A549 treated with AZD9567 at 1 μM for 4 hours (cell line): ENCODE data around the gene AGPAT1. TPM values are rescaled to one million over a fixed set of nuclear protein-coding genes. Genes with fewer than 3 reads are reported as not detected.

Experiments
- total RNA-seq: library from RNA; stranded (reverse); fragments of 200-300 nt; extraction: Qiagen RNA extraction; gene quantifications from 5 replicates; pipeline ENCODE4 v1.2.3, GENCODE V29; 2022; ENCODE audit not compliant: insufficient read depth

The AGPAT1 gene, protein sequence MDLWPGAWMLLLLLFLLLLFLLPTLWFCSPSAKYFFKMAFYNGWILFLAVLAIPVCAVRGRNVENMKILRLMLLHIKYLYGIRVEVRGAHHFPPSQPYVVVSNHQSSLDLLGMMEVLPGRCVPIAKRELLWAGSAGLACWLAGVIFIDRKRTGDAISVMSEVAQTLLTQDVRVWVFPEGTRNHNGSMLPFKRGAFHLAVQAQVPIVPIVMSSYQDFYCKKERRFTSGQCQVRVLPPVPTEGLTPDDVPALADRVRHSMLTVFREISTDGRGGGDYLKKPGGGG
- total RNA-seq = 30.2 to 39.5 TPM (median 37.4 TPM) in 5 replicates

DNA sequence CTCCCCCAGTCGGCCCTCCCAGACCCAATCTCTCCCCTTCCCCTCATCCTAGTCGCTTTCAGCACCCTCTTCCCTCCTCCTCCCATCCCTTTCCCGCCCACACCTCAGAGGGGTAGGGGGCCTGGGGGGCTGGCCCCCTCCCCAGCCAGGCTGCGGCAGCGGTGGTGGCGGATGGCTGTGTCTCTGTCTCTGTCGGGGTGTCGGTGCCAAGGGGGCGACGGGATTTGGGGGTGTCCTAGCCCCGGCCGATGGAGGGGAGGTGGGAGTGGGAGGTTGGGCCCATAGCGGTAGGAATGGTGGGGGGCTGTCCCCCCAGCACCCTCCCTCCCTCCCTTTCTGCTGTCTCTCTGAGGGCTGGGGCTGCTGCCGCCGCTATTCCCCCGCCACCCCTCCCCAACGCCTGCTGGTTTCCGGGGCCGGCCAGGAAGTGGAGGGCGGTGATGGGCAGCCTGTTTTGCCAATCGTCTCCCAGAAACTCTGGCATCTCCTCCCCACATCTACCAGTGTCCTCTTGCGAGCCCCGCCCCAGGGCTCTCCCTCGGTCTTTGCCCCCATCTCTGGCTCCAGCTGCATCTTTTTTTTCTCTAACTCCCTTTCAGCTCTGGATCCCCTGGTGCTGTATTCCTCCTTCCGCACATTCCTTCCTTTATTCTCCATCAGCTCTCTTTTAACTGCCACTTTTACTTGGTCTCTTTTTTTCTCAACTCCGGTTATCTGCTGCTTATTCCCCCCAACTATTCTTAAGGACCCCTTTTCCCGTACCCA lies at the start of gene AGPAT1:
Gene AGPAT1, minus strand, starts transcription at position 374 of the 765 bp plus-strand sequence. CDS start 4,588 bp downstream, outside the sequence.

DNA sequence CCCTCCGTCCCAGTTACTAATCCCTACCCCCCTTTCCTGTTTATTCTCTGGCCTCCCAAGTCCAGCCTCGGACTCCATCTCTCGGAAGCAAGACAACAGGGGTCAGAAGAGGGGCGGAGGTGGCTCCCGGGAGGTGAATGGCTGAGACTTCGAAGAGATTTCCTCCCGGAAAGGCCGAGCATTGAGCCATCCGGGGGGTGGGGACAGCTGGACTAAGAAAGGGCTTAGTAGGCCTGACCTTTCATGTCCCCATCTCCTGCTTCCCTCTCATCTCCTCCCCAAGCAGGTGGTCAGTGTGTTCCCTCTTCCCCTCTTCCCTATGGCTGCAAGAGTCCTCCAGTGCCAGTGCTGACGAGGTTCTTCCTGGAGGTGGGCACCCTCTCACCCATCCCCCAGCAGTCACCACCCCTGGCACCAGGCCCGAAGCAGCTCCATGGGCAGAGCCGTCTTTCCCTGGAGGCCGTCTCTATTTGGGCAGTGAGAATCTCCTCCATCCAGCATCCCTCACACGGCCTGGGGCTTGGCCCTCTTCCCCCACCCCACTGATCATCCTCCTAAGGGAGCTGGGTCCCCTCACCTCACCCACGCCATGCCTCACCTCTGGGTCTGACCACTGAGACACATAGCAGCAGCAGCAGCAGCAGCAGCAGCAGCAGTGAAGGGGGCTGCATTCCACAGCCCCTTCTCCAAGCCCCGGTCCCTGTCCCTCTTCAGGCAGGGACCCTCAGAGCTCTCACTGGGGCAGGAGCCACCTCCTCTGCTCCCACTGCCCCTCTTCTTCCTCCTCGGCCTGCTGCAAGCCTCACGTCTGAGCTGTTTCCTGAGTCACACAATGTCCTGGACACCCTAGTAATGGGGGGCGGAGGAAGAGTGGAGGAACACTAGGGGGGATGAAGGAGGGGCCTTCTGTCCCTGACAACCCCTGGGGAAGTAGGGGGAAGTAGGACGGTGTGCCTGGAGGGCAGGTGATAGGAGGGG lies 47.7 kb upstream of the AGPAT1 start, which contains the start of gene NOTCH4:
Gene NOTCH4, minus strand, starts transcription at position 810 of the 978 bp plus-strand sequence. Its CDS starts 139 bp downstream, at position 671.

DNA sequence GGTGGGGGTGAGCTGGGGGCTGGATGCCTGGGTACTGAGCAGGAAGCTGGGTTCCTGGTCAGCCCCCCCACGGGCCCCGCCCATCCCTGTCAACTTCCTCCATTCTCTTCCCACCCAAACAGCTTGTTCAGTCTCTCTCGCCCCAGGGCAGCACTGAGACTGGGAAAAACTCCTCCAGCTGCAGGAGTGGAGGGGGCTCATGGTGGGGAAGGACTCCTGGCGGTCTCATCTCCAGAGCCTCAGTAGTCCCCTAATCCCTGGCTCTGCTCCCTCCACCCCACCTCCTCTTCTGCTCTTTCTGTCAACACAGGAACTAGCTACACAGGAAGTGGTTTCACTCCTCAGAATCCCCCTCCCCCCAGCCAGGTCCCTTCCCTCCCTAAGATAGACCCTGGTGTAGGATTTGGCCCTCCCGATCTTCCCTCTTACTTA lies 16.7 kb upstream of the AGPAT1 start, which contains the start of gene GPSM3:
Gene GPSM3, minus strand, starts transcription at position 36 of the 432 bp plus-strand sequence. CDS start 130 bp downstream, outside the sequence.

DNA sequence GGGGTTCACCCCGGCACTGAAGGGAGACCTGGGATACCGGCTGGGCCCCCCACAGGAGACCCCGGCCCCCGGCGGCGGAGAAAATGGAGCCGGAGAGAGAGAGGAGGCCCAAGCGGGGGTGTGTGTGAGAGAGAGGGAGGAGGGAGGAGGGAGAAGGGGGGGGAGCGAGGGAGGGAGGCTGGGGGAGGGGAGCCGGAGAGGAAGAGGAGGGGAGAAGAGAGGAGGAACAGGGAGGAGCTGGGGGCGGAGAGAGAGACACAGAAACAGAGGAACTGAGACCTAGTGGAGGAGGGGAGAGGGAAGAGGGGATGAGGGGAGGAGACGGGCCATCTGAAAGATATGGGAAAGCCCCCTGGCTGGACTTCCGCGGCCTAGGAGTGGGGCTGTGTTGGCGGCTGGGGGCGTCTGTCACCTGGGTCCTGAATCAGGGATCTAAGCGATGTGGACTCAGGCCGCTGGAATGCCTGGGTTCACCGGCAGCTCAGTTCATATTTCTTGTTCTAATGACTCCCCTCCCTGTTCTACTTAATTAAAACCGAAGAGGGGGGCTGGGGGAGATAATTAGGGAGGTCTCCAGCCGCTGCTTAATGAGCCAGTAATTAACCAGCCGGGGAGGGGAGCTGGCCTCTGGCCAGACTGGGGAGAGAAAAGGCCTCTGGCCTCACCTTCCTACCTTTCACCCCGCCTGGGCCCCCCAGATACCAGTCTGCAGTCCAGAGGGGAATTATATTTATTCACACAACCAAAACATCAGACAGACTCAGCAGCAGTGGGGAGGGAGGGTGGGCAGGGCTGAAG lies 14.4 kb upstream of the AGPAT1 start, which contains the start of gene PBX2:
Gene PBX2, minus strand, starts transcription at position 149 of the 798 bp plus-strand sequence. CDS start 287 bp downstream, outside the sequence.

DNA sequence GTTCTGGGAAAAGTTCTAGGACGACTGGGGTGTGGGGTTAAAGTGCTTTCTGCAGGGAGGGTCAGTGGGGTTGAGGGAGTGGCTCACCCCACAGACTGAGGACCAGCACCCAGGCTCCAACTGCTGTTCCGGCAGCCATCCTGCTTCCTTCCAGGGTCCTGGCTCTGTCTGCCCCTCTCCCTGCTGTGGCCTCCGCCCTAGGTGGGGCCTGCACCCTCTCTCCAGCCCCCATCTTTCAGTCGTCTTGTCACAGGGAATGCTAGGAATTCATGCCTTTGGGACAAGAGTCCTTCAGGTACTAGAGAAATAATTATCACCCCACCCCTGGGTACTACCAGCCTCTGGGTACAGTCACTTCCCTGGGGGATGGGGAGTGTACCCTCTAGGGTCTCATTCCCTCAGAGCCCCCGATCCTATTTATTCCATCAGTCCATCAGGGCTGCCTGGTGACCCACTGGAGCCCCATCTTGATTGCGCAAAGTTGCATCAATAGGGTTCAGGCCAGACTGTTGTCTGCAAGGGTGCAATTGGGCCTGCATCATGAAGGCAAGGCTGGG lies 8.3 kb upstream of the AGPAT1 start, which contains the start of gene AGER:
Gene AGER, minus strand, starts transcription at position 170 of the 557 bp plus-strand sequence. Its CDS starts 31 bp downstream, at position 139.

DNA sequence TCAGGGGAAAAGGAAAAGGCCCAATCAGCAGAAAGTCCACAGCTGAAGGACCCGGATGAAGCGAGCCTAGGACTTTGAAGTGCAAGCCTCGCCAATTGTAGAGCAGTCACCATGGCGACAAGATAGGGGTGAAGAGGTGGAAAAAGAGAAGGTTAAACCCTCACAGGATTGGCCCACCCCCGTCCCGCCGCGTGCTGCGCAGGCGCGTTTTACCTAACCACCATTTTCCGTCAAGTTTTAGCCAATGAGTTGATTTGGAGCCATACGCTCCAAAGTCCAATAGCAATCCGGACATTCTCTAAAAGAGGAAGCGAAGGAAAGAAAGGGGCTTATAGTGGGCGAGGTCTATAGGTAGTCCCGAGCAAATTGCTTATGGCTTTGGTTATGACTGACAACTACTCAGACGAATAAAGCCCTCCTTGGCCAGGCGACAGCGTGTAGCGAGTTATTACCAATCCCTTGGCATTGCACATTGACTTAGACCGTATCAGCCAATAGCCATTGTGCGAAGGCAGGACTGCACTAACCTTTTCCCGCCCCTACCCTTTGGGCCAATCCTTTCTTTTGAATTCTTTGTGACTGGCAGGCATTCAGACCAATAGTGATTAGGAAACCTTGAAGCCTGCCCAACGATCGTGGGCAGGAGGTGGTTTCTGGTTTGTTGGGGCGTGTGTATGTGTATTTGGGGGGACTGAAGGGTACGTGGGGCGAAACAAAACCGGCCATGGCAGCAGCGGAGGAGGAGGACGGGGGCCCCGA lies 2.1 kb upstream of the AGPAT1 start, which contains the start of gene RNF5:
Gene RNF5, plus strand, starts transcription at position 618 of the 759 bp plus-strand sequence. Its CDS starts 107 bp downstream, at position 725.

DNA sequence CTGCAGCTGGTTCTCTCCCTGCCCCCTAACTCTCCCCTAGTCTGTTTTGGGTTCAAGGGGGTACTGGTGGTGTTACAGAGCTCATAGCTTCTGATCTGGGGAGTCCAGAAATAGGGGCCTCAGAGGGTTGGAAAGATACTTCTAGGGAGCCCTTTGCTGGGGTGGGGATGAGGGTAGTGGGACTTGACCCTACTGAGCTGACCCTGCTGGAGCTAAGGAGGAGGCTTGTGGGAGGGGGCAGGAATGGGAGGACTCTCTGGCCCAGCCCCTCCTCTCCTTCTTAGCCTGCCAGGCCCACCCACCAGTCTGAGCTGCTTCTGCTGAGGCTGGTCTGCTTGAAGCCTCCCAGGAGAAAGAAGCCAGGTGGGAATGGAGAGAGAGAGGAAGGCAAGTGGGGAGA lies 11.6 kb downstream of the AGPAT1 start, which contains the start of gene EGFL8:
Gene EGFL8, plus strand, starts transcription at position 301 of the 400 bp plus-strand sequence. CDS start 1,571 bp downstream, outside the sequence.

DNA sequence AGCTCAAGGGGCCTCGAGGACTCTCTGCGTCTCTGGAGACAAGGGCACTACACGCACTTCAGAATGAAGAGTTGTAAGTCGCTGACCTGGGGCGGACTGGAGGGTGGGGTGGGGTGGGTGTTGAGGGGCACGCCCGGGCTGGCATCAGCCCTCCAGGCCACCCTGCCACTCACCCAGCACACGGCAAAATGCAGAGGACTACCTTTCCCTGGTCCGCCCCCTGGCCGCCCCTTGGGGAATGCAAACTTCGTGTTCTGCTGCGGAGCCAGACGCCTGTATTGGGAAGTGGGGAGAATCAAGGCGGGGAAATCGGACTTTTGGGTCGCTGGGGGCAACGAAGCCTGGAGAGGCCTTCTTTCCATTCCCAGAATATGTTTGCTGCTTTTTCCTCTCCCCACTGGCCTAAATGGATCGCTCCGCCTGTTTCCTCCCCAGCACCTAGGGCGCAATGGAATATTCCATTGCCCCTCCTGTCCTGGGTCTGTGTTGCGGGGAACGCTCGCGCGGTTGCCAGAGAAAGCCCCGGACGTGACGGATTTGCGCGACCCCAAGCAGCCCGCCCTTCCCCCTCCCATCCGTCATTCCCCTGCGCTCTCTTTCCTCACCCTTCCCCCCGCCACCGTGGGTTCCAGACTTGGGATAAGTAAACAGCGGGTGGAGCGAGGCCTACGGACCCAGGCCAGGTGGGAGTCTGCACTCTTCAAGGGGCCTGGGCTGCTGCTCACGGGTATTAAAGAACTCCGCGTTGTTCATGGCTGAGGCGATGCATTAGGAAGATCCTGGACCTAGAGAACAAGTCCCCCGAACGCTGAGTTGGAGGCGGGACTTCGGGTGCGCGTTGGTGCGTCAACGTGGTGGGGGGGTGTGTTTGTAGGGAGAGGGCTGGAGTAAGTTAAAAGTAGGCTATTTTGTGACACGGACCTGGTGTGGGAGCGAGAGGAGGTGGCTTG lies 22.0 kb downstream of the AGPAT1 start, which contains the start of gene PPT2:
Gene PPT2, plus strand, starts transcription at position 578 of the 950 bp plus-strand sequence. CDS start 454 bp downstream, outside the sequence.

DNA sequence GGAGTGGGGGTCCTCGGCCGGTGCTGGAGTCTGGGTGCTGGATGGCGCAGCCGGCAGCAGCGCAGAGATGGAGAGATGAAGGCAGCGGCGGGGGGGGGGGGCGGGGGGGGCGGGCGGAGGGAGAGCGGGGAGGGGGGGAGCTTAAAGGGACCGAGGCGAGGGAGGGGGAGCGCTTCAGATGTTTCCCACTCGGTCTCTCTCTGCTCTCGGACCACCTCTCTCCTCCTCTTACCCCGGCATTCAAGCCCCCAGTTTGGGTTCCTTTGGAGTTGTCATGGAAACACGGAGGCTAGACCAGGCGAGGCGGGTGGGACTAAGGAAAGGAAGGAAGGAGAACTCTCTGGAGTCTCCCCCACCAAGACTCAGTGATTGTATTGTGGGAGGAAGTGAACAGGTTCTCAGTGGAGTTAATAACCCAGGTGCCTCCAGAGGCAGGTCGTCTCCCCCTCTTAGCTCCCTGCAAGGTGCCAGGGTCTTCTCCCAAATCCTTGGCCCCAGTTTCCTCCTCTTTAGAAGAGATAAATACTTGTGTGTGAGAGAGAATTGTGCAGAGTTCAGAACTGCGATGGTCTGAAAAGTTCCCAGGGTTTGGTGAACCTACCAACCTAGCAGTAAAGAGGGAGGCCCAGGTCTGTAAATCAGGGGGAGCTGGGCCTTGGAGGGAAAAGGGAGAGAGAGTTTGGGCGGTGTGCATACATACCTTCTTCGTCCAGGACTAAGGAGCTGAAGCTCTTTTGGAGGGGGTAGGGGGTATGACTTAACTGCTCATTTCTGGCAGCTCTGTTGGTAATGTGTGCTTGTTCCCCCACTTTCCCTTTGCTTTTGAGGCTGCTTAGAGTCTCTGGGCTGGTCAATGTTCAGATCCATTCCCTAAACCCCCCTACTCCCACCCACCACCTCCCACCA lies 23.8 kb downstream of the AGPAT1 start, which contains the start of gene PRRT1:
Gene PRRT1, minus strand, starts transcription at position 77 of the 906 bp plus-strand sequence. CDS start 112 bp downstream, outside the sequence.

DNA sequence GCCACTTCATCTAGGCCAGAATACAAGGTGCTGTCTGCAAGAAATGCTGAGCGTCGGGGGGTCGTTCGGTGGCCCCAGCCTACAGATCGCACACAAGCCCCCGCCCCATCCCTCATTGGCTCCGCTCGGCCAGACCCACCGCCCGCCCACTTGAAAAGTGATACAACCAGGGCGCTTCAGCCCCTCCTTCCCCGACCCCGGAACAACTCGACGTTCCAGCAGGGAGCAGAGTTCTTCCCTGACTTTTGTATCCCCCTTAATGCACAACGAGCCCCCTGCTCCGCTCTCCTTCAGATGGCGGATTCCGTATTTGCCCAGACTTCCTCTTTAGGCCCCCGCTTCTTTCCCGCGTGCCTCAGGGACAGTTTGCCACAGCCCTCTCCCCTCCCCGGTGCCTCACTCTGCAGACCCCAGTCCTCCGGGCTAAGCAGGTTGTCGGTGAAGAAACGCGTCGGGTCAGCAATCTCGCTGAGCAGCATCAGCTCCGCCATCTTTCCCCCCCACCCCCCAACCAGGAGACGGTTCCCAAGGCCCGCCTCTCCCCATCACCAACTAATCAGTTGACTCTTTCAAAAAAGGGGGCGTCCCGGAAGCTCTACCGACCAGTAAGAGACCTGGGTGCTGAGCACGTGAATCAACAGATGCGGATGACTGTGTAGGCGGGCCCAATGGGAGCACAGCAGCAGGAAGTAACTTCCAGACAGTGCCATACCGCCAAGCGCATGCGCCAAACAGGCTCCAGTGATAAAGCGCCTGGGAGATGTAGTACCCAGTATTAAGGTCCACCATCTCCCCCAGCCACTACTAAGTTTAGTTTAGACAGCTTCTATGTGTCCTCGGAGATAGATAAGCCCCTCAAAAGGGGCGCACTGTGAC lies 47.9 kb downstream of the AGPAT1 start, which contains the start of gene ATF6B:
Gene ATF6B, minus strand, starts transcription at position 530 of the 876 bp plus-strand sequence. Its CDS starts 39 bp downstream, at position 491.

Other genes with a start within 250 kb of the AGPAT1 start
- 0.16 to 0.44 TPM (median 0.20 TPM) in 4 of 5 replicates, not detected in the other for gene C2, start 248.4 kb downstream of the AGPAT1 start, total RNA-seq
- 1.3 to 2.6 TPM (median 2.4 TPM) in 5 replicates for gene CFB, start 230.0 kb downstream of the AGPAT1 start, total RNA-seq
- gene NELFE, start 217.1 kb downstream of the AGPAT1 start, total RNA-seq = 75.8 to 81.6 TPM (median 76.7 TPM) in 5 replicates
- gene SKIC2, start 216.9 kb downstream of the AGPAT1 start, total RNA-seq = 25.9 to 29.7 TPM (median 26.7 TPM) in 5 replicates
- 11.5 to 12.7 TPM (median 11.8 TPM) in 5 replicates for gene DXO, start 203.9 kb downstream of the AGPAT1 start, total RNA-seq
- 1.0 to 2.2 TPM (median 1.3 TPM) in 4 of 5 replicates, not detected in the other for gene C4A, start 194.0 kb downstream of the AGPAT1 start, total RNA-seq
- 0.79 to 0.99 TPM (median 0.85 TPM) in 4 of 5 replicates, not detected in the other for gene C4B, start 161.3 kb downstream of the AGPAT1 start, total RNA-seq
- 0.05 TPM in 1 of 5 replicates, not detected in the others for gene CYP21A2, start 137.7 kb downstream of the AGPAT1 start, total RNA-seq
- 0.56 to 0.68 TPM (median 0.61 TPM) in 4 of 5 replicates, not detected in the other for gene TNXB, start 66.7 kb downstream of the AGPAT1 start, total RNA-seq
- gene ATF6B, start 47.8 kb downstream of the AGPAT1 start, total RNA-seq = 27.7 to 34.3 TPM (median 33.5 TPM) in 5 replicates
- gene FKBPL, start 45.8 kb downstream of the AGPAT1 start, total RNA-seq = 6.6 to 10.5 TPM (median 7.4 TPM) in 5 replicates
- 0.44 to 0.70 TPM (median 0.59 TPM) in 4 of 5 replicates, not detected in the other for gene PRRT1, start 24.1 kb downstream of the AGPAT1 start, total RNA-seq
- 6.9 to 8.6 TPM (median 7.5 TPM) in 5 replicates for gene PPT2, start 21.9 kb downstream of the AGPAT1 start, total RNA-seq
- 1.8 to 3.0 TPM (median 2.1 TPM) in 4 of 5 replicates, not detected in the other for gene EGFL8, start 11.5 kb downstream of the AGPAT1 start, total RNA-seq
- 31.8 to 46.9 TPM (median 46.1 TPM) in 5 replicates for gene RNF5, start 2.3 kb upstream of the AGPAT1 start, total RNA-seq
- 1.3 to 1.8 TPM (median 1.7 TPM) in 4 of 5 replicates, not detected in the other for gene AGER, start 8.2 kb upstream of the AGPAT1 start, total RNA-seq
- gene PBX2, start 14.1 kb upstream of the AGPAT1 start, total RNA-seq = 11.3 to 14.9 TPM (median 14.0 TPM) in 5 replicates
- 0.23 to 0.40 TPM (median 0.31 TPM) in 4 of 5 replicates, not detected in the other for gene GPSM3, start 16.6 kb upstream of the AGPAT1 start, total RNA-seq
- 0.69 to 0.87 TPM (median 0.79 TPM) in 4 of 5 replicates, not detected in the other for gene NOTCH4, start 48.0 kb upstream of the AGPAT1 start, total RNA-seq
- not detected in 5 replicates for gene TSBP1, start 195.8 kb upstream of the AGPAT1 start, total RNA-seq
- not detected in 5 replicates for gene BTNL2, start 231.1 kb upstream of the AGPAT1 start, total RNA-seq